Measurements from ENCODE around the gene MTX2.

- no peak for TF ChIP-seq CTCF (IDR thresholded peaks at IDR 0.05)
- TF ChIP-seq POLR2A (IDR thresholded peaks at IDR 0.05) = no peak
- no peak for TF ChIP-seq POLR2AphosphoS5 (IDR thresholded peaks at IDR 0.05; ENCODE audit: insufficient read depth in 1 of 2, low read depth in 1 of 2)
Observed at GRCh38 chr2:176383836-176384442, 114.7 kb downstream of the MTX2 start.

Data from vagina (tissue), 2 donors.